Liver (tissue), 9 donors: ENCODE data around the gene DSC2. TPM values are rescaled to one million over a fixed set of nuclear protein-coding genes. Genes with fewer than 3 reads are reported as not detected.

ENCODE experiments used
- DNase-seq: peaks from one replicate; pipeline ENCODE4 v3.0.0-alpha.2; 2017; ENCODE audit warnings: low spot score
- H3K27ac ChIP-seq, 2 donors: one replicate each; pipeline ENCODE4 v1.7.0; 2013; ENCODE audit warnings: inconsistent platforms in 2 of 2, low read length in 2 of 2, control low read depth in 1 of 2, low read depth in 1 of 2, mild to moderate bottlenecking in 1 of 2
- H3K27me3 ChIP-seq, 4 donors: one replicate each; pipeline versions ENCODE4 v1.6.1 to v1.7.0; 2013; ENCODE audit warnings: low read length in 3 of 4, inconsistent platforms in 1 of 4, mild to moderate bottlenecking in 1 of 4, moderate library complexity in 1 of 4; ENCODE audit not compliant: control insufficient read depth in 4 of 4, insufficient read depth in 4 of 4
- H3K36me3 ChIP-seq, 4 donors: one replicate each; pipeline versions ENCODE4 v1.6.1 to v1.7.0; 2013; ENCODE audit warnings: low read length in 3 of 4, mild to moderate bottlenecking in 3 of 4, low read depth in 1 of 4, moderate library complexity in 1 of 4; ENCODE audit not compliant: control insufficient read depth in 4 of 4, insufficient read depth in 3 of 4
- H3K4me1 ChIP-seq, 4 donors: one replicate each; pipeline versions ENCODE4 v1.6.1 to v1.7.0; 2013; ENCODE audit warnings: low read length in 3 of 4, mild to moderate bottlenecking in 3 of 4, moderate library complexity in 1 of 4; ENCODE audit not compliant: control insufficient read depth in 4 of 4, insufficient read depth in 4 of 4
- H3K4me3 ChIP-seq, 3 donors: one replicate each; pipeline versions ENCODE4 v1.6.1 to v1.7.0; 2013; ENCODE audit warnings: low read length in 3 of 3, control low read depth in 1 of 3, low read depth in 1 of 3, mild to moderate bottlenecking in 1 of 3
- H3K9ac ChIP-seq, 2 donors: one replicate each; pipeline ENCODE4 v1.7.0; 2013; ENCODE audit warnings: low read length in 2 of 2, mild to moderate bottlenecking in 2 of 2, moderate library complexity in 2 of 2, control low read depth in 1 of 2, low read depth in 1 of 2
- H3K9me3 ChIP-seq, 4 donors: one replicate each; pipeline versions ENCODE4 v1.6.1 to v1.7.0; 2013; ENCODE audit warnings: low read length in 3 of 4; ENCODE audit not compliant: control insufficient read depth in 4 of 4
- ATF3 ChIP-seq: IDR thresholded peaks from 2 replicates; pipeline ENCODE4 v1.6.1; 2016; ENCODE audit warnings: antibody characterized with exemption
- CTCF ChIP-seq: fragments of 150-350 bp; IDR thresholded peaks from 2 replicates; pipeline ENCODE4 v1.5.1; 2017; ENCODE audit warnings: improper control_type of control experiment, low read depth, low read length; ENCODE audit not compliant: missing input control
- EGR1 ChIP-seq, 2 donors: IDR thresholded peaks; 2 replicates each; pipeline ENCODE4 v1.6.1; 2016 to 2018; ENCODE audit warnings: antibody characterized with exemption in 2 of 2, low read depth in 2 of 2
- FOXA1 ChIP-seq: IDR thresholded peaks from 2 replicates; pipeline ENCODE4 v1.6.1; 2016; ENCODE audit warnings: antibody characterized with exemption
- FOXA2 ChIP-seq: IDR thresholded peaks from 2 replicates; pipeline ENCODE4 v1.6.1; 2016; ENCODE audit warnings: antibody characterized with exemption
- GABPA ChIP-seq, 2 donors: IDR thresholded peaks in 1 of 2; conservative IDR thresholded peaks in 1 of 2; 2 replicates each; pipeline ENCODE4 v1.6.1; 2016; ENCODE audit warnings: antibody characterized with exemption in 2 of 2, mild to moderate bottlenecking in 1 of 2, moderate library complexity in 1 of 2
- HNF4A ChIP-seq, 2 donors: conservative IDR thresholded peaks; 2 replicates each; pipeline ENCODE4 v1.6.1; 2016; ENCODE audit warnings: antibody characterized with exemption in 2 of 2, mild to moderate bottlenecking in 2 of 2
- HNF4G ChIP-seq: IDR thresholded peaks from 2 replicates; pipeline ENCODE4 v1.6.1; 2016; ENCODE audit warnings: antibody characterized with exemption
- NR2F2 ChIP-seq: IDR thresholded peaks from 2 replicates; pipeline ENCODE4 v1.6.1; 2016; ENCODE audit warnings: antibody characterized with exemption
- RAD21 ChIP-seq, 2 donors: IDR thresholded peaks; 2 replicates each; pipeline ENCODE4 v1.6.1; 2016; ENCODE audit warnings: antibody characterized with exemption in 2 of 2, mild to moderate bottlenecking in 2 of 2
- RXRA ChIP-seq, 2 donors: IDR thresholded peaks; 2 replicates each; pipeline ENCODE4 v1.6.1; 2017 to 2018; ENCODE audit warnings: antibody characterized with exemption in 2 of 2, mild to moderate bottlenecking in 1 of 2
- SP1 ChIP-seq: IDR thresholded peaks from 2 replicates; pipeline ENCODE4 v1.6.1; 2018; ENCODE audit warnings: antibody characterized with exemption, mild to moderate bottlenecking
- TAF1 ChIP-seq: conservative IDR thresholded peaks from 2 replicates; pipeline ENCODE4 v1.6.1; 2016; ENCODE audit warnings: antibody characterized with exemption, mild to moderate bottlenecking
- YY1 ChIP-seq: IDR thresholded peaks from 2 replicates; pipeline ENCODE4 v1.6.1; 2016; ENCODE audit warnings: antibody characterized with exemption, mild to moderate bottlenecking
- ZBTB33 ChIP-seq: IDR thresholded peaks from 2 replicates; pipeline ENCODE4 v1.6.1; 2016; ENCODE audit warnings: antibody characterized with exemption
- WGBS: extraction: QIAGEN DNeasy Blood & Tissue Kit; methylation state at CpG from one replicate; pipeline ENCODE4 v1.1.7; 2013; 5-methylcytosine and 5-hydroxymethylcytosine counted together
- polyA plus RNA-seq, 2 donors: library from polyadenylated mRNA; stranded (reverse) in 1 of 2; unstranded in 1 of 2; fragments of 200-250 nt in 1 of 2; fragments of >200 nt in 1 of 2; fragmentation: Nextera tagmentation in 1 of 2; extraction: Ambion mirVana in 1 of 2; gene quantifications; one replicate each; pipeline versions ENCODE4 v1.2.1 to v1.2.3, GENCODE V29; 2013 to 2015
- total RNA-seq, 2 donors: library from RNA; depleted of rRNA; stranded (reverse); fragments of >200 nt; gene quantifications; one replicate each; pipeline ENCODE4 v1.2.3, GENCODE V29; 2014
- TF ChIP-seq, protein P1 (sequence below): IDR thresholded peaks from 2 replicates; pipeline ENCODE4 v1.6.1; 2016; ENCODE audit warnings: antibody characterized with exemption
- TF ChIP-seq, protein P2 (sequence below): IDR thresholded peaks from 2 replicates; pipeline ENCODE4 v1.6.1; 2016; ENCODE audit warnings: antibody characterized with exemption, mild to moderate bottlenecking
- donor health status: healthy.
- donor health status: healthy.
- donor health status: healthy.
- donor health status: healthy.
- donor health status: healthy.

DSC2 gene
- total and polyA plus RNA-seq, 4 donors, result 3.7 to 16.4 (median 7.4) TPM

DNA sequence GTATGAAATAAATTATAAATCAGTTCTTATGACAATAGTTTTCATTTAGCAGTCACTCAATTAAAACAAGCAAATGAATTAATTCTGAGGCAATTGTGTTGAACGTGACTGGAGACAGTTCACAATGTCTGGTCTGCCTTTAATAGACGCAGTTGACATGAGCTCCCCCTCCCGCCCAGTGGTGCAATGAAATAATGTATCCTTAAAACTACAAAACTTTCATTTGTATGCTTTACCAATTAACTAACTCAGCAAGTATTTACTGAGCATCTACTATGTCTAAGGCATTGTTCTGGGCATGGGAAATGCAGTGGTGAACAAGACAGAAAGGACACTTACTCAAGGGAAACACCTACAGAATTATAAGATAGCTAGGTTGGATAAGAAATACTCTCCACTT is 3.5 kb upstream of the DSC2 start:
- WGBS, result 94% methylated on average over 3 of the region's 3 CpGs
- no peaks in the 10 kb centered on the region for H3K27me3 ChIP-seq
- TF ChIP-seq CTCF, result no peak

DNA sequence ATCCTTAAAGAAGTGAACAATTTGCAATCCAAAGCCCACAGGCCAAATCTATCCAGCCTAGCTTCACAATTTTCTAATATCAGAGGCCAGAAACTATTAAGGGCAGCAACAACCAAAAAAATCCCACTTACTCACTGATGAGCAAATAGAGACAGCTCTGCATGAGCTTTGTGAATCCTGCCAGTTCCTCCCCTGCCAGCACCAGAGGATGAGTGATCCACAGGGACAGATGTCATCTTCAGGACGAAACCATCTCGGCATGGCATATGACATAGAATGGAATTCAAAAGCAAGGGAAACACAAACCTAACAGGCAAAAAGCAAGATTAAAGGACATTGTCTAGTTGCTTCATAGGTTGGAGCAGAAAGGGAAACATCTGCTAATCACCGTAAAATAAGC is 2.2 kb upstream of the DSC2 start:
- no peak overlapping the region for H3K9ac ChIP-seq
- no peak overlapping the region for H3K27ac ChIP-seq
- no peak overlapping the region for H3K4me3 ChIP-seq
- DNase-seq, result no peak
- no peaks in the 10 kb centered on the region for H3K9me3 ChIP-seq
- TF ChIP-seq FOXA2, result no peak
- TF ChIP-seq EGR1 (IDR thresholded peaks at IDR 0.05; ENCODE audit: low read depth in 2 of 2), result no peak
- no peak for TF ChIP-seq FOXA1
- no peak for TF ChIP-seq ZBTB33
- TF ChIP-seq ATF3, result no peak
- TF ChIP-seq SP1, result no peak
- TF ChIP-seq CTCF, result no peak
- no peak for TF ChIP-seq RAD21 (IDR thresholded peaks at IDR 0.05)
- no peak for TF ChIP-seq HNF4G
- no peak for TF ChIP-seq TAF1
- peaks cover 0 to 14% (median 5%) of the 10 kb centered on the region in 4 donors for H3K4me1 ChIP-seq
- 88% methylated on average over 3 of the region's 3 CpGs for WGBS
- H3K36me3 ChIP-seq, result no peaks in the 10 kb centered on the region
- no peaks in the 10 kb centered on the region for H3K27me3 ChIP-seq

More for the DNA sequence above, 3.5 kb upstream of the DSC2 start:
- Histone ChIP-seq H3K9ac (no peak overlapping the region), H3K9me3 (no peaks in the 10 kb centered on the region), H3K27ac (no peak overlapping the region), H3K4me1 (peaks cover 0 to 7% (median 2%) of the 10 kb centered on the region in 4 donors), H3K36me3 (no peaks in the 10 kb centered on the region), H3K4me3 (no peak overlapping the region)
- no peak for DNase-seq

DNA sequence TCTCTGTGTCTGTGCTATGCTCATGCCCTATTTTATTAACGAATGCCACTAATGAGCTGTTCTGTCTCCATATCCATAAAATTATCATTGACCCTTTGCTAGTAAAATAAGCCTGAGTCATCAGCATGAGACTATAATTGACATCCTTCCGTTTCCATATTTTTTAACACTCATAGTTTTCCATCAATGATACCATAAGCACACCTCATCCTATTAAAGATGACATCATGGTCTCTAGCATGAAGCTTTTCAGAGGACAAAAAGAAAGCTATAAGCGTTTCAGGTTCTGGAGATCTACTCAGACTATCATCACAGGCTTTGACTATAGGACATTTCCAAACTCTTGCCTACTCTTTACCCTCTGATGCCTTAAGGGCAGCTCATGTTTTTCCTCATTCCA is 1.2 kb upstream of the DSC2 start:
- H3K27ac ChIP-seq, result no peak overlapping the region
- no peaks in the 10 kb centered on the region for H3K9me3 ChIP-seq
- no peak for DNase-seq
- H3K4me1 ChIP-seq, result peaks cover 0 to 14% (median 5%) of the 10 kb centered on the region in 4 donors
- WGBS, result 90% methylated on average over 3 of the region's 3 CpGs
- no peak overlapping the region for H3K4me3 ChIP-seq
- H3K9ac ChIP-seq, result no peak overlapping the region
- H3K36me3 ChIP-seq, result no peaks in the 10 kb centered on the region
- H3K27me3 ChIP-seq, result no peaks in the 10 kb centered on the region
- TF ChIP-seq, protein P1, sequence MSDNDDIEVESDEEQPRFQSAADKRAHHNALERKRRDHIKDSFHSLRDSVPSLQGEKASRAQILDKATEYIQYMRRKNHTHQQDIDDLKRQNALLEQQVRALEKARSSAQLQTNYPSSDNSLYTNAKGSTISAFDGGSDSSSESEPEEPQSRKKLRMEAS, result no peak
- no peak for TF ChIP-seq FOXA1
- TF ChIP-seq RAD21 (IDR thresholded peaks at IDR 0.05), result no peak
- TF ChIP-seq TAF1, result no peak
- TF ChIP-seq GABPA (IDR thresholded peaks at IDR 0.05 in 1 of 2, conservative IDR thresholded peaks at IDR 0.05 in 1 of 2), result no peak
- TF ChIP-seq YY1, result no peak
- no peak for TF ChIP-seq HNF4A (conservative IDR thresholded peaks at IDR 0.05)
- no peak for TF ChIP-seq RXRA (IDR thresholded peaks at IDR 0.05)
- no peak for TF ChIP-seq ATF3
- TF ChIP-seq NR2F2, result no peak
- TF ChIP-seq, protein P2, sequence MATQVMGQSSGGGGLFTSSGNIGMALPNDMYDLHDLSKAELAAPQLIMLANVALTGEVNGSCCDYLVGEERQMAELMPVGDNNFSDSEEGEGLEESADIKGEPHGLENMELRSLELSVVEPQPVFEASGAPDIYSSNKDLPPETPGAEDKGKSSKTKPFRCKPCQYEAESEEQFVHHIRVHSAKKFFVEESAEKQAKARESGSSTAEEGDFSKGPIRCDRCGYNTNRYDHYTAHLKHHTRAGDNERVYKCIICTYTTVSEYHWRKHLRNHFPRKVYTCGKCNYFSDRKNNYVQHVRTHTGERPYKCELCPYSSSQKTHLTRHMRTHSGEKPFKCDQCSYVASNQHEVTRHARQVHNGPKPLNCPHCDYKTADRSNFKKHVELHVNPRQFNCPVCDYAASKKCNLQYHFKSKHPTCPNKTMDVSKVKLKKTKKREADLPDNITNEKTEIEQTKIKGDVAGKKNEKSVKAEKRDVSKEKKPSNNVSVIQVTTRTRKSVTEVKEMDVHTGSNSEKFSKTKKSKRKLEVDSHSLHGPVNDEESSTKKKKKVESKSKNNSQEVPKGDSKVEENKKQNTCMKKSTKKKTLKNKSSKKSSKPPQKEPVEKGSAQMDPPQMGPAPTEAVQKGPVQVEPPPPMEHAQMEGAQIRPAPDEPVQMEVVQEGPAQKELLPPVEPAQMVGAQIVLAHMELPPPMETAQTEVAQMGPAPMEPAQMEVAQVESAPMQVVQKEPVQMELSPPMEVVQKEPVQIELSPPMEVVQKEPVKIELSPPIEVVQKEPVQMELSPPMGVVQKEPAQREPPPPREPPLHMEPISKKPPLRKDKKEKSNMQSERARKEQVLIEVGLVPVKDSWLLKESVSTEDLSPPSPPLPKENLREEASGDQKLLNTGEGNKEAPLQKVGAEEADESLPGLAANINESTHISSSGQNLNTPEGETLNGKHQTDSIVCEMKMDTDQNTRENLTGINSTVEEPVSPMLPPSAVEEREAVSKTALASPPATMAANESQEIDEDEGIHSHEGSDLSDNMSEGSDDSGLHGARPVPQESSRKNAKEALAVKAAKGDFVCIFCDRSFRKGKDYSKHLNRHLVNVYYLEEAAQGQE, result no peak
